ENCODE results near the gene TMEM9. TPM values are rescaled to one million over a fixed set of nuclear protein-coding genes. Genes with fewer than 3 reads are reported as not detected.

The TMEM9 gene
- total RNA-seq, 1 donor from 2014 or later: 63.9 TPM

DNA sequence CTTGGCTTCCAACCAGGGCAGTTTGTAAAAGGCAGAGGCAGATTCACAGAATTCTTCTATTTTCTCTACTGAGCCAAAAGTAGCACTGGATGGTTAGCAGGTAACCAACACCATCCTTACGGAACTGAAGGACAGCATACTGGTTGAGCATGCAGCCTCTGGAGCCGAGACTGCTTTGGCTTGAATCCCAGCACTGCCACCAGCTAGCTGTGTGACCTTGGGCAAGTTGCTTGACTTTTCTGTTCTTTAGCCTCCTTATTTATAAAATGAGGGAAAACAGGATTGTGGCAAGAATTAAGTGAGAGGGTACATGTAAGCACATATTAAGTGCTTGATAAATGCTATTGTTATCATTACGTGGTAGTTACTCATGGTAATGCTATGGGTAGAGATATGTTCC lies 61.5 kb downstream of the TMEM9 start:
- H3K36me3 Mint-ChIP-seq (ENCODE audit: unreplicated experiment): no peaks in the 10 kb centered on the region
- peaks cover 3% of the 10 kb centered on the region for H3K4me1 Mint-ChIP-seq (ENCODE audit: unreplicated experiment)
- no peak overlapping the region for H3K27ac Mint-ChIP-seq (ENCODE audit: unreplicated experiment)
- peaks cover 16% of the 10 kb centered on the region for H3K27me3 Mint-ChIP-seq (ENCODE audit: unreplicated experiment)
- DNase-seq (ENCODE audit: extremely low spot score, unreplicated experiment): no peak
- no peak overlapping the region for H3K4me3 Mint-ChIP-seq (ENCODE audit: unreplicated experiment)
- no peaks in the 10 kb centered on the region for H3K9me3 Mint-ChIP-seq (ENCODE audit: unreplicated experiment)
- TF ChIP-seq, protein P1, sequence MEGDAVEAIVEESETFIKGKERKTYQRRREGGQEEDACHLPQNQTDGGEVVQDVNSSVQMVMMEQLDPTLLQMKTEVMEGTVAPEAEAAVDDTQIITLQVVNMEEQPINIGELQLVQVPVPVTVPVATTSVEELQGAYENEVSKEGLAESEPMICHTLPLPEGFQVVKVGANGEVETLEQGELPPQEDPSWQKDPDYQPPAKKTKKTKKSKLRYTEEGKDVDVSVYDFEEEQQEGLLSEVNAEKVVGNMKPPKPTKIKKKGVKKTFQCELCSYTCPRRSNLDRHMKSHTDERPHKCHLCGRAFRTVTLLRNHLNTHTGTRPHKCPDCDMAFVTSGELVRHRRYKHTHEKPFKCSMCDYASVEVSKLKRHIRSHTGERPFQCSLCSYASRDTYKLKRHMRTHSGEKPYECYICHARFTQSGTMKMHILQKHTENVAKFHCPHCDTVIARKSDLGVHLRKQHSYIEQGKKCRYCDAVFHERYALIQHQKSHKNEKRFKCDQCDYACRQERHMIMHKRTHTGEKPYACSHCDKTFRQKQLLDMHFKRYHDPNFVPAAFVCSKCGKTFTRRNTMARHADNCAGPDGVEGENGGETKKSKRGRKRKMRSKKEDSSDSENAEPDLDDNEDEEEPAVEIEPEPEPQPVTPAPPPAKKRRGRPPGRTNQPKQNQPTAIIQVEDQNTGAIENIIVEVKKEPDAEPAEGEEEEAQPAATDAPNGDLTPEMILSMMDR (IDR thresholded peaks at IDR 0.05): no peak

DNA sequence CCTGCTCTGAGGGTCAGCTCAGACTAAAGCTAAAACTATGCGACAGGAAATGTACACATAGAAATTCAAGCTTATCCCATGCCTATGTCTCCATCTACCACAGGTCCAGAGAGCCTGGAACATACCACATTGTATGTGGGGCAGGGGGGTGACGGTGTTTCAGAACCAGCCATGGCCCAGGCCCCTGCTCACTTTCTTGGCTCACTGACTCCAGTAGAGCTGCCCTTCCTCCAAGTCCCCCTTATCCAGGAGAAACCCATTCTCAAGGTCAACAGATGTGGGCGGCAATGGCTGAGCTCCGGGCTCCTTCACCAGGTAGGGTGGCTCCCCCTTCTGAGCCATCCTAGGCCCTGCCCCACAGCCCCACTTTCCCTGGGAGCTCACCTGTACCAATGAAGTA lies 63.0 kb downstream of the TMEM9 start:
- Mint-ChIP-seq H3K4me3 (ENCODE audit: unreplicated experiment) (no peak overlapping the region), H3K9me3 (ENCODE audit: unreplicated experiment) (no peaks in the 10 kb centered on the region), H3K4me1 (ENCODE audit: unreplicated experiment) (peaks cover 3% of the 10 kb centered on the region), H3K36me3 (ENCODE audit: unreplicated experiment) (no peaks in the 10 kb centered on the region), H3K27me3 (ENCODE audit: unreplicated experiment) (peaks cover 14% of the 10 kb centered on the region), H3K27ac (ENCODE audit: unreplicated experiment) (no peak overlapping the region)
- TF ChIP-seq, protein P1 (IDR thresholded peaks at IDR 0.05): no peak
- DNase-seq (ENCODE audit: extremely low spot score, unreplicated experiment): no peak

GRCh38 chr1:201090541-201090940 lies 63.7 kb downstream of the TMEM9 start:
- TF ChIP-seq, protein P1 (IDR thresholded peaks at IDR 0.05): no peak
- no peak for DNase-seq (ENCODE audit: extremely low spot score, unreplicated experiment)
- Mint-ChIP-seq H3K9me3 (ENCODE audit: unreplicated experiment) (no peaks in the 10 kb centered on the region), H3K4me1 (ENCODE audit: unreplicated experiment) (peaks cover 3% of the 10 kb centered on the region), H3K36me3 (ENCODE audit: unreplicated experiment) (no peaks in the 10 kb centered on the region), H3K27me3 (ENCODE audit: unreplicated experiment) (peaks cover 16% of the 10 kb centered on the region), H3K27ac (ENCODE audit: unreplicated experiment) (no peak overlapping the region), H3K4me3 (ENCODE audit: unreplicated experiment) (no peak overlapping the region)

DNA sequence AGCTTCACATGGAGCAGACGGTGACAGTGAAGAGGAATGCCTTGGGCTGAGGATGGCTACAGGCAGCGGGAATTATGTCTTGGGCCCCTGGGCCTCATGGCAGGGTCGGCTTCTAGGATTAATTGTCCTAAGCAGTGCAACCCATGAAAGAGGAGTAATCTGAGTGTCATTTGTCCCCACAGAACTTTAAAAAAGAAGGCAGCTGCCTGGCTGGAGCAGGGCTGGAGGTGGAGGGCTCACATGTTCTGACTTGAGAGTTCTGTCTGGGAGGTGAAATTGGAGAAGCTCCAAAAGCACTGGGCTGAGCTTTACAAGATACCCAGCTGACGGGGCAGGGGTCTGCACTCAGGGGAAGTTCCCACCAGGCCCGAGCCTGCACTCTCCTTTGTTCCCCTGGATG lies 64.7 kb downstream of the TMEM9 start:
- peaks cover 3% of the 10 kb centered on the region for H3K4me1 Mint-ChIP-seq (ENCODE audit: unreplicated experiment)
- peaks cover 20% of the 10 kb centered on the region for H3K27me3 Mint-ChIP-seq (ENCODE audit: unreplicated experiment)
- no peak for DNase-seq (ENCODE audit: extremely low spot score, unreplicated experiment)
- no peak overlapping the region for H3K4me3 Mint-ChIP-seq (ENCODE audit: unreplicated experiment)
- no peaks in the 10 kb centered on the region for H3K36me3 Mint-ChIP-seq (ENCODE audit: unreplicated experiment)
- H3K27ac Mint-ChIP-seq (ENCODE audit: unreplicated experiment): no peak overlapping the region
- TF ChIP-seq, protein P1 (IDR thresholded peaks at IDR 0.05): no peak
- no peaks in the 10 kb centered on the region for H3K9me3 Mint-ChIP-seq (ENCODE audit: unreplicated experiment)

DNA sequence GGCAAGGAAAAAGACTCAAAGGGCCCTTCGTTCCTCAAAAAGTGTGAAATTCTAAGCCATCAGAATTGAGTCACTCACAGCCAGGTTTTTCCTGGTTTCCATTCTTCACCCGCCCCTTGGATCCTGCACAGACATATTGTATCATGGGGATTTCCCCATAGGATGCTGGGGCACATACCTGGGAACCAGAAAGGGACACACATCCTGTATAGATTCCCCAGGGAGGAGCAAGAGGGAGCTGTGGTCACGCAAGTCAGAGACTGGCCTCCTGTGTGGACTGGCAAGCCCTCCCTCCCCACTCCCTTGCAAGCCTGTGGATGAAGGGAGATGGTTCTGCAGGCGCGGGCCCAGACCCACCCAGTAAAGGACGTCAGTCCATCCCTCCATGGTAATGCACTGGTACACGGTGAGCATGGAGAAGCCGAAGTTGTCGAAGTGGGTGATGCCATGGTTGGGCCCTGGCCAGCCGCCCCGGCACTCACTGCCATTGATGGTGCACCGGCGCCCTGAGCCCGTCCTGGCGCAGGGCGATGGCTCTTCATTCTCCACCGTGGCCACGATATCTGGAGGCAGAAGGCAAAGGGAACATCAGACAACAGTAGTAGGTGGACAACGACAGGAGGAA lies 65.3 kb downstream of the TMEM9 start:
- no peaks in the 10 kb centered on the region for H3K9me3 Mint-ChIP-seq (ENCODE audit: unreplicated experiment)
- H3K4me1 Mint-ChIP-seq (ENCODE audit: unreplicated experiment): peaks cover 3% of the 10 kb centered on the region
- peaks cover 26% of the 10 kb centered on the region for H3K27me3 Mint-ChIP-seq (ENCODE audit: unreplicated experiment)
- TF ChIP-seq, protein P1 (IDR thresholded peaks at IDR 0.05): no peak
- H3K36me3 Mint-ChIP-seq (ENCODE audit: unreplicated experiment): no peaks in the 10 kb centered on the region
- H3K4me3 Mint-ChIP-seq (ENCODE audit: unreplicated experiment): no peak overlapping the region
- no peak overlapping the region for H3K27ac Mint-ChIP-seq (ENCODE audit: unreplicated experiment)
- no peak for DNase-seq (ENCODE audit: extremely low spot score, unreplicated experiment)
